NT2/D1 (cell line): ENCODE measurements around the gene GRIN1.
A peak's percentile ranks its signal among the peaks of the same experiment; 100 is the strongest.
"Not testable (repeated sequence)": the region's sequence is repeated elsewhere in the genome, so short reads cannot be mapped to it uniquely, and the experiment has no call there.

Source experiments
- DNase-seq: peaks from one replicate; pipeline ENCODE4 v3.0.0-alpha.2; 2011; ENCODE audit warnings: low read depth, low spot score
- H3K27me3 ChIP-seq: 2 replicates; pipeline ENCODE4 v1.6.0; 2011; ENCODE audit warnings: mild to moderate bottlenecking; ENCODE audit not compliant: insufficient read length, insufficient read depth
- H3K36me3 ChIP-seq: 2 replicates; pipeline ENCODE4 v1.6.1; 2011; ENCODE audit warnings: mild to moderate bottlenecking, low read length, mixed read lengths; ENCODE audit not compliant: insufficient read depth, insufficient read length
- H3K4me1 ChIP-seq: 2 replicates; pipeline ENCODE4 v1.5.1; 2011; ENCODE audit not compliant: insufficient read depth, insufficient read length
- H3K4me3 ChIP-seq: 2 replicates; pipeline ENCODE4 v1.5.1; 2011; ENCODE audit warnings: low read depth; ENCODE audit not compliant: insufficient read length
- H3K9ac ChIP-seq: 2 replicates; pipeline ENCODE4 v1.6.0; 2011; ENCODE audit warnings: low read depth; ENCODE audit not compliant: insufficient read length
- H3K9me3 ChIP-seq: 2 replicates; pipeline ENCODE4 v1.5.1; 2011; ENCODE audit warnings: mild to moderate bottlenecking, low read length; ENCODE audit not compliant: insufficient read depth
- SUZ12 ChIP-seq: IDR thresholded peaks from 2 replicates; pipeline ENCODE4 v1.6.1; 2011; ENCODE audit not compliant: insufficient read length, insufficient read depth; ENCODE audit errors: extremely low read depth
- YY1 ChIP-seq: IDR thresholded peaks from 2 replicates; pipeline ENCODE4 v1.6.1; 2011; ENCODE audit not compliant: insufficient read length, insufficient read depth
- ZNF274 ChIP-seq: IDR thresholded peaks from 2 replicates; pipeline ENCODE4 v1.6.1; 2011; ENCODE audit warnings: mild to moderate bottlenecking, low read depth, low read length

The GRIN1 gene

GRCh38 chr9:137129456-137130175, 9.3 kb upstream of the GRIN1 start:
- DNase-seq = peak; percentile 81

GRCh38 chr9:137130176-137130755, 8.7 kb upstream of the GRIN1 start:
- H3K36me3 ChIP-seq = no peaks in the 10 kb centered on the region
- H3K9ac ChIP-seq = peak overlapping the region; percentile 99
- peaks cover 25% of the 10 kb centered on the region for H3K27me3 ChIP-seq
- DNase-seq = no peak
- H3K9me3 ChIP-seq = no peaks in the 10 kb centered on the region
- TF ChIP-seq YY1 (no peak), SUZ12 (no peak), ZNF274 (no peak)
- peak overlapping the region; percentile 90 for H3K4me3 ChIP-seq
- no peaks in the 10 kb centered on the region for H3K4me1 ChIP-seq

More at GRCh38 chr9:137129456-137130175, 9.3 kb upstream of the GRIN1 start:
- Histone ChIP-seq H3K36me3 (no peaks in the 10 kb centered on the region), H3K4me3 (peak overlapping the region; percentile 90), H3K9ac (peak overlapping the region; percentile 99), H3K4me1 (no peaks in the 10 kb centered on the region), H3K27me3 (peaks cover 25% of the 10 kb centered on the region), H3K9me3 (no peaks in the 10 kb centered on the region)
- TF ChIP-seq YY1 (peak; percentile 81), SUZ12 (no peak)

- peaks cover 54% of the 10 kb centered on the region for H3K27me3 ChIP-seq
- TF ChIP-seq ZNF274 (no peak), YY1 (no peak), SUZ12 (no peak)
- DNase-seq = no peak
- no peaks in the 10 kb centered on the region for H3K36me3 ChIP-seq
- H3K9me3 ChIP-seq = no peaks in the 10 kb centered on the region
- no peak overlapping the region for H3K4me3 ChIP-seq
- H3K9ac ChIP-seq = no peak overlapping the region
- peaks cover 16% of the 10 kb centered on the region for H3K4me1 ChIP-seq
Observed at GRCh38 chr9:137134191-137134590, 4.8 kb upstream of the GRIN1 start.

- not testable (repeated sequence) for H3K9ac ChIP-seq, H3K4me3 ChIP-seq, H3K9me3 ChIP-seq, DNase-seq, H3K36me3 ChIP-seq
- Histone ChIP-seq H3K27me3 (peaks cover 63% of the 10 kb centered on the region), H3K4me1 (peaks cover 20% of the 10 kb centered on the region)
Observed at GRCh38 chr9:137135154-137135553, 3.8 kb upstream of the GRIN1 start.

GRCh38 chr9:137136261-137136880, 2.6 kb upstream of the GRIN1 start:
- no peak for DNase-seq
- H3K4me1 ChIP-seq = peaks cover 22% of the 10 kb centered on the region
- H3K27me3 ChIP-seq = peaks cover 68% of the 10 kb centered on the region
- H3K9ac ChIP-seq = no peak overlapping the region
- no peaks in the 10 kb centered on the region for H3K36me3 ChIP-seq
- no peaks in the 10 kb centered on the region for H3K9me3 ChIP-seq
- H3K4me3 ChIP-seq = no peak overlapping the region
- TF ChIP-seq ZNF274 (no peak), SUZ12 (no peak), YY1 (no peak)

GRCh38 chr9:137136881-137137607, 1.9 kb upstream of the GRIN1 start:
- Histone ChIP-seq H3K9ac (no peak overlapping the region), H3K4me3 (no peak overlapping the region), H3K9me3 (no peaks in the 10 kb centered on the region), H3K27me3 (peaks cover 74% of the 10 kb centered on the region), H3K36me3 (no peaks in the 10 kb centered on the region), H3K4me1 (peaks cover 22% of the 10 kb centered on the region)
- DNase-seq = no peak
- TF ChIP-seq SUZ12 (no peak), ZNF274 (no peak)

GRCh38 chr9:137138058-137138721, 764 bp upstream of the GRIN1 start:
- H3K9ac ChIP-seq = no peak overlapping the region
- TF ChIP-seq ZNF274 = no peak
- TF ChIP-seq YY1 = no peak
- no peak for TF ChIP-seq SUZ12
- H3K4me3 ChIP-seq = peak overlapping the region; percentile 22
- peaks cover 22% of the 10 kb centered on the region for H3K4me1 ChIP-seq
- no peaks in the 10 kb centered on the region for H3K36me3 ChIP-seq
- peaks cover 83% of the 10 kb centered on the region for H3K27me3 ChIP-seq
- no peak for DNase-seq
- H3K9me3 ChIP-seq = no peaks in the 10 kb centered on the region
